Progenitor cell of endocrine pancreas (in vitro differentiated cells): ENCODE data around the gene SGCA. TPM values are rescaled to one million over a fixed set of nuclear protein-coding genes. Genes with fewer than 3 reads are reported as not detected.

ENCODE experiments used
- DNase-seq: peaks from one replicate; pipeline ENCODE4 v3.0.0; 2021; ENCODE audit warnings: low spot score; ENCODE audit not compliant: unreplicated experiment
- H3K27ac Mint-ChIP-seq: 2 replicates; pipeline ENCODE4 v1.8.0; 2021; ENCODE audit warnings: mild to moderate bottlenecking, moderate library complexity, mixed read lengths
- H3K27me3 Mint-ChIP-seq: 2 replicates; pipeline ENCODE4 v1.8.0; 2021; ENCODE audit warnings: mixed read lengths
- H3K36me3 Mint-ChIP-seq: 2 replicates; pipeline ENCODE4 v1.8.0; 2022; ENCODE audit warnings: mixed read lengths; ENCODE audit not compliant: insufficient read depth
- H3K4me1 Mint-ChIP-seq: 2 replicates; pipeline ENCODE4 v1.8.0; 2021; ENCODE audit warnings: low read depth, mixed read lengths
- H3K4me3 Mint-ChIP-seq: 2 replicates; pipeline ENCODE4 v1.8.0; 2021; ENCODE audit warnings: low read depth, mild to moderate bottlenecking, moderate library complexity, mixed read lengths
- H3K9me3 Mint-ChIP-seq: 2 replicates; pipeline ENCODE4 v1.8.0; 2021; ENCODE audit warnings: low read depth, mixed read lengths
- total RNA-seq: library from RNA; stranded (reverse); gene quantifications from 2 replicates; pipeline ENCODE4 v1.2.1, GENCODE V29; 2021
- TF ChIP-seq, protein P1 (sequence below): fragments of 200-600 bp; sonication (generic); IDR thresholded peaks from one replicate; pipeline ENCODE4 v1.5.0; 2021; ENCODE audit warnings: antibody characterized with exemption, mild to moderate bottlenecking; ENCODE audit not compliant: unreplicated experiment

SGCA gene
- total RNA-seq, 1 donor from 2014 or later = not detected

DNA sequence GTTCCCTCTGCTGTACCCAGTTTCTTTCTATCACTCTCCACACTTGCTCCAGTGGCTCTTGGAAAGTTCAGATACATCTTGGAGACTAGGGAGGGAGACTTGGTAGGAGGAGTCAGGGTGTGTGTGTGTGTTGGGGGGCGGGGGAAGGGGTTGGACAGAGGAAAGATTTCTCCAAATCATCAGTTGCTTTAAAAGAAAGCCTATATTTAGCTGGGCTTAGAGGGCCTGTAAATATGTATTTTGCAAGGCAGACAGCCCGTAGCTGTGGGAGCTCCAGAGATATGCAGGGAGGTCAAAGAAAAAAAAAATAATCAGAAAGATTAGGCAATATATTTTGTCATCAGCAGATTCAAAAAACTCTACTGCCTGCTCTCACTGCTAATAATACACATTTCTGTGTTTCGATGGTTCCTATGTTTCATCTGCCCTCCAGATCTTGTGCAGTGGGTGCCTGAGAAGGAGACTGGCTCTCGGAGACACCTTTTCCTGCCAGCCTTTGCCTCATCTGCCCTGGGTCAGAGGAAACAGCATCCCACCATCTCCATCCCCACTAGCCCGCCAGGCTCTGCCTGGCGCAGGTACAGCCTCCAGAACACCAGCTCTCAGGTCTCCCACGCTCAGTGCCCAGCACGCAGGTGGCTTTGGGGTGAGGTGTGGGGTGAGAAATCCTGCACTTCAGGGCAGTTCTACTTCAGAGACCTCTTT lies 10.5 kb upstream of the SGCA start:
- peaks cover 9% of the 10 kb centered on the region for H3K27me3 Mint-ChIP-seq
- DNase-seq = no peak
- H3K27ac Mint-ChIP-seq = no peak overlapping the region

DNA sequence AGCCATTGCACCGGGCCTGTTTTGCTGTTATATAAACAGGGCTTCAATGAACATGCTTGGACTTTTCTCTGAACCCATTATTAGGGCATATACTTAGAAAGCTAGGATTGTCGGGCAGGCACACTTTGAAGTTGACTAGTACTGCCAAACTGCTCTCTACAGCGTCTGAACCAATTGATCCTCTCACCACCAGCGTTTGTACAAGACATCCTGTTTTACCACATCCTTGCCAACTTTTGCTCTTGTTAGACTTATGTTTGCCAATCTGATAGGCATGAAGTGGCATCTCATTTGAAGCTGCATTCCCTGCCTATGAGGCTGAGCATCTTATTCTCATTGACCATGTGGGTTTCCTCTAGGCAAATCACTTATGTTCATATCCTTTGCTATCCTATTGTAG lies 7.9 kb upstream of the SGCA start:
- Mint-ChIP-seq H3K27ac (no peak overlapping the region), H3K27me3 (peaks cover 25% of the 10 kb centered on the region), H3K4me1 (peaks cover 7% of the 10 kb centered on the region), H3K36me3 (no peaks in the 10 kb centered on the region), H3K9me3 (no peaks in the 10 kb centered on the region), H3K4me3 (no peak overlapping the region)
- DNase-seq = no peak
- TF ChIP-seq, protein P1, sequence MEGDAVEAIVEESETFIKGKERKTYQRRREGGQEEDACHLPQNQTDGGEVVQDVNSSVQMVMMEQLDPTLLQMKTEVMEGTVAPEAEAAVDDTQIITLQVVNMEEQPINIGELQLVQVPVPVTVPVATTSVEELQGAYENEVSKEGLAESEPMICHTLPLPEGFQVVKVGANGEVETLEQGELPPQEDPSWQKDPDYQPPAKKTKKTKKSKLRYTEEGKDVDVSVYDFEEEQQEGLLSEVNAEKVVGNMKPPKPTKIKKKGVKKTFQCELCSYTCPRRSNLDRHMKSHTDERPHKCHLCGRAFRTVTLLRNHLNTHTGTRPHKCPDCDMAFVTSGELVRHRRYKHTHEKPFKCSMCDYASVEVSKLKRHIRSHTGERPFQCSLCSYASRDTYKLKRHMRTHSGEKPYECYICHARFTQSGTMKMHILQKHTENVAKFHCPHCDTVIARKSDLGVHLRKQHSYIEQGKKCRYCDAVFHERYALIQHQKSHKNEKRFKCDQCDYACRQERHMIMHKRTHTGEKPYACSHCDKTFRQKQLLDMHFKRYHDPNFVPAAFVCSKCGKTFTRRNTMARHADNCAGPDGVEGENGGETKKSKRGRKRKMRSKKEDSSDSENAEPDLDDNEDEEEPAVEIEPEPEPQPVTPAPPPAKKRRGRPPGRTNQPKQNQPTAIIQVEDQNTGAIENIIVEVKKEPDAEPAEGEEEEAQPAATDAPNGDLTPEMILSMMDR = no peak

More for the DNA sequence above, 10.5 kb upstream of the SGCA start:
- Mint-ChIP-seq H3K4me1 (peaks cover 1% of the 10 kb centered on the region), H3K4me3 (no peak overlapping the region), H3K9me3 (no peaks in the 10 kb centered on the region), H3K36me3 (no peaks in the 10 kb centered on the region)
- TF ChIP-seq, protein P1 = no peak

DNA sequence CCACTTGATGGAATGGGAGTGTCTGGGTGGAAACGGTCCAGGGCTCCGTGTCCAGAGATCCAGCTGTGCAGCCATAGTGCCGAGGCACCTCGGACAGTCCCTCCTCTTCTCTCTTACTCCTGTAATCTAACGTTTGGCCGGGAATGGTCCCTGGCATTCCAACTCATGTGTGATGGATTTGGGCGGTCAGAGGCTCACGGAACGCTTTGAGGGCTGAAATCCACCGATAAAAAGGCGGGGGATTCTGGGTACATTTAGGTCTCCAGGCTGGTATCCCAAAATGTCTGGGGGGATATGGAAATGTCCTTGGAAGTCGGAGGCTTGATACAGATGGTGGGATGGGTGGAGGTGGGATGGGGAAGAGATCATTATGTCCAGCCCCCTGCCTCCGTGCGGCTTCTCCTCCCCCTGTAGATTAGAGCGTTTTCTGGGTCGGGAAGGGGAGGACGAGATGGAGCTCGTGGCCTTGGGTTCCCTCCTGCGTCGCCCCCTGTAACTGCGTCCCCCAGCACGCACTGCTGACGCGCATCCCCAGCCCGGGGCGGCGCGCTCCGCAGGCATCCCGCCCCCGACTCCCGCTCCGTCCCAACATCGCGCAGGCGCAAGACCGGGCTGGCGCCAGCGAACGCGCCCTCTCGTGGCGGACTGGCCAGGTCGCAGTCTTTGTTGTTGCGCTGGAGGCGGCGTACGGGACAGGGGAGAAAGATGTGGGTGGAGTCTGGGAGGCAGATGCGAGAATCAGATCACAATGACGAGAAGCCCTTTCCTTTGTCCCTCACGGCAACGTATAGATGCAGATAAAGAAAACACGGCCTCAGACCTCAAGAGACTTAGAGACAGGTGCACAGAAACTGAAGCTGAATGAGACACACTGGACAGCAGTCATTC lies 4.5 kb upstream of the SGCA start:
- Mint-ChIP-seq H3K36me3 (no peaks in the 10 kb centered on the region), H3K4me3 (peak overlapping the region; percentile 75), H3K4me1 (peaks cover 7% of the 10 kb centered on the region), H3K27ac (peak overlapping the region; percentile 79), H3K9me3 (no peaks in the 10 kb centered on the region), H3K27me3 (peaks cover 33% of the 10 kb centered on the region)
- DNase-seq = peak; percentile 94
- TF ChIP-seq, protein P1 = peak; percentile 90

DNA sequence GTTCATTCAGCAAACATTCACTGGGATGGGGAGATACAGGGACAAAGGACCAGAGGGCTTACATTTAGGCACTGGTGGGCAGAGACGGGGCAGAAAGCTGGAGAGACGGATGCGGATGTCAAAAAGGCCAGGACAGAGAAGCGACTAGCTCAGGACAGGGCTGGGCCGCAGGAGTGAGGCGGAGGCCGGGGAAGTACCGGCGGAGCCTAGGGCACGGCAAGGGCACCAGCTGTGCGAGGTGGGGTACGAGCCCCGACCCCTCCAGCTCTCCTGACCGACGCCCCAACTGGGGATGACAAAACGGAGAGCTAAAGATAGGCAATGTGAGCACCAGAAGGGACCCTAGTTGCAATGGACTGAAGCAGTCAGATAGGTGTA lies 3.9 kb upstream of the SGCA start:
- H3K9me3 Mint-ChIP-seq = no peaks in the 10 kb centered on the region
- peak overlapping the region; percentile 79 for H3K27ac Mint-ChIP-seq
- TF ChIP-seq, protein P1 = no peak
- DNase-seq = no peak
- no peaks in the 10 kb centered on the region for H3K36me3 Mint-ChIP-seq
- H3K4me3 Mint-ChIP-seq = no peak overlapping the region
- peaks cover 7% of the 10 kb centered on the region for H3K4me1 Mint-ChIP-seq
- peaks cover 33% of the 10 kb centered on the region for H3K27me3 Mint-ChIP-seq

DNA sequence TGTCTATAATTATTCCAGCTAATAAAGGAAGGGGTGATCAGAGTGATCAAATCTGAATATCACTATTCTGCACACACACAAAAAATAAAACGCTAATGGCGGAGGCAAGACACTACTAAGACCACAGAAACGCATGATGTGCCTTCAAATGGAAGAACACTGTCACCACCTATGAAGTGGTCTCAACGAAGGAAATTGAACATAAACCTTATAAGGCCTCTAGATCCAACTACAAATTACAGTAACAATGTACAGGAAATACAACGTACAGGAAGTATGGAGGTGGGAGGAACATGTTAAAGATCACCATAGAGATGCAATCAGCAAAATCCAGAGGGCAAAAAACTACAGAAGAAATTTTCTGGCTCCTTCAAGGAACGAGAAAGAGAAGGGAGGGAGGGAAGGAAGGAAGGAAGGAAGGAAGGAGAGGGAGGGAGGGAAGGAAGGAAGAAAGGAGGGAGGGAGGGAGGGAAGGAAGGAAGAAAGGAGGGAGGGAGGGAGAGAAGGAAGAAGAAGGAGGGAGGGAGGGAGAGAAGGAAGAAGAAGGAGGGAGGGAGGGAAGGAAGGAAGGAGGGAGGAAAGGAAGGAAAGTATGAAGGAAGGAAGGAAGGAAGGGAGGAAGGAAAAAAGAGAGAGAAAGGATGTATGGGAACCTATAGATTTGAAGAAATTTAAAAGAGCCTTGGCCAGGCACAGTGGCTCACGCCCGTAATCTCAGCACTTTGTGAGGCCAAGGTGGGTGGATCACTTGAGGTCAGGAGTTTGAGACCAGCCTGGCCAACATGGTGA lies 3.1 kb upstream of the SGCA start:
- Mint-ChIP-seq H3K27ac (no peak overlapping the region), H3K27me3 (peaks cover 33% of the 10 kb centered on the region), H3K36me3 (no peaks in the 10 kb centered on the region)

More for the DNA sequence above, 3.1 kb upstream of the SGCA start:
- Mint-ChIP-seq H3K4me1 (peaks cover 7% of the 10 kb centered on the region), H3K9me3 (no peaks in the 10 kb centered on the region), H3K4me3 (no peak overlapping the region)
- TF ChIP-seq, protein P1 = no peak
- DNase-seq = no peak
